Parathyroid adenoma (tissue), 2 donors: Measurements from ENCODE around the gene SLC13A5.

ENCODE experiments used
- H2AFZ ChIP-seq: fragments of 300-600 bp; sonication (generic); one replicate; pipeline ENCODE4 v1.7.0; 2017; ENCODE audit warnings: antibody characterized with exemption, mild to moderate bottlenecking
- H3K27ac ChIP-seq: fragments of 300-600 bp; sonication (generic); one replicate; pipeline ENCODE4 v1.7.0; 2017
- H3K27me3 ChIP-seq: fragments of 300-600 bp; sonication (generic); one replicate; pipeline ENCODE4 v1.7.0; 2017; ENCODE audit warnings: low read length; ENCODE audit not compliant: control insufficient read depth, insufficient read depth
- H3K36me3 ChIP-seq: fragments of 300-600 bp; sonication (generic); one replicate; pipeline ENCODE4 v1.7.0; 2017; ENCODE audit warnings: low read length; ENCODE audit not compliant: control insufficient read depth, insufficient read depth
- H3K4me1 ChIP-seq: fragments of 300-600 bp; sonication (generic); one replicate; pipeline ENCODE4 v1.7.0; 2017; ENCODE audit warnings: control low read depth
- H3K4me2 ChIP-seq: fragments of 300-600 bp; sonication (generic); one replicate; pipeline ENCODE4 v1.7.0; 2017; ENCODE audit warnings: low read length
- H3K4me3 ChIP-seq: fragments of 300-600 bp; sonication (generic); one replicate; pipeline ENCODE4 v1.7.0; 2017; ENCODE audit warnings: low read depth, low read length
- H3K79me2 ChIP-seq: fragments of 300-600 bp; sonication (generic); one replicate; pipeline ENCODE4 v1.7.0; 2017; ENCODE audit warnings: control low read depth
- H3K9ac ChIP-seq: fragments of 300-600 bp; sonication (generic); one replicate; pipeline ENCODE4 v1.7.0; 2017; ENCODE audit warnings: mild to moderate bottlenecking
- H3K9me3 ChIP-seq: fragments of 300-600 bp; sonication (generic); one replicate; pipeline ENCODE4 v1.7.0; 2017; ENCODE audit warnings: low read length; ENCODE audit not compliant: control insufficient read depth
- TF ChIP-seq, protein P1 (sequence below): fragments of 300-600 bp; sonication (generic); IDR thresholded peaks from one replicate; pipeline ENCODE4 v1.7.0; 2017; ENCODE audit warnings: antibody characterized with exemption, mild to moderate bottlenecking
- donor health status: primary hyperparathyroidism.

Gene SLC13A5

DNA sequence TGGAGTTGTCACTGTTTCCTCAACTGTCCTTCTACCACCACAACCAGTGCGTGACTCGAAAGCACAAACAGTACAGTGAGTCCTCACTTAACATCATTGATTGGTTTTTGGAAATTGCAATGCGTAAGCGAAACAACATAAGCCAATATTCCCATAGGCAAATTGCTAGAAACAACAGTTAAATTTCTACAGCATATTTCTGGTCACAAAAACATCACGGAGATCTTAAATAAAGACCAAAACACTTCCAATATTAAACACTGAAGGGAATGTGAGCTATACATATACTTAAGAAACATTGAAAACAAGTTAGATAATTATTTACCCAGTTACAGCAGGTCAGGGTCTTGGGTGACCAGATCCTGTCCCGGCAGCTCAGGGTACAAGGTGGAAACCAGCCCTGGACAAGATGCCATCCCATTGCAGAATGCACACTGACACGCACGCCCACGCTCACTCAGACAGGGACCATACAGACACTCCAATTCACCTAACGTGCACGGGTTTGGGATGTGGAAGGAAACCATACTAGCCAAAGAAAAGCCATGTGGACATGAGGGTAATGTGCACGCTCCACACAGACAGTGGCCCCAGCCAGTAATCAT is 4.7 kb downstream of the SLC13A5 start:
- H3K9ac ChIP-seq, result no peak overlapping the region
- H3K79me2 ChIP-seq, result no peaks in the 10 kb centered on the region
- H3K4me3 ChIP-seq, result no peak overlapping the region
- no peaks in the 10 kb centered on the region for H3K4me1 ChIP-seq
- H3K27me3 ChIP-seq, result no peaks in the 10 kb centered on the region
- H3K9me3 ChIP-seq, result no peaks in the 10 kb centered on the region
- TF ChIP-seq, protein P1, sequence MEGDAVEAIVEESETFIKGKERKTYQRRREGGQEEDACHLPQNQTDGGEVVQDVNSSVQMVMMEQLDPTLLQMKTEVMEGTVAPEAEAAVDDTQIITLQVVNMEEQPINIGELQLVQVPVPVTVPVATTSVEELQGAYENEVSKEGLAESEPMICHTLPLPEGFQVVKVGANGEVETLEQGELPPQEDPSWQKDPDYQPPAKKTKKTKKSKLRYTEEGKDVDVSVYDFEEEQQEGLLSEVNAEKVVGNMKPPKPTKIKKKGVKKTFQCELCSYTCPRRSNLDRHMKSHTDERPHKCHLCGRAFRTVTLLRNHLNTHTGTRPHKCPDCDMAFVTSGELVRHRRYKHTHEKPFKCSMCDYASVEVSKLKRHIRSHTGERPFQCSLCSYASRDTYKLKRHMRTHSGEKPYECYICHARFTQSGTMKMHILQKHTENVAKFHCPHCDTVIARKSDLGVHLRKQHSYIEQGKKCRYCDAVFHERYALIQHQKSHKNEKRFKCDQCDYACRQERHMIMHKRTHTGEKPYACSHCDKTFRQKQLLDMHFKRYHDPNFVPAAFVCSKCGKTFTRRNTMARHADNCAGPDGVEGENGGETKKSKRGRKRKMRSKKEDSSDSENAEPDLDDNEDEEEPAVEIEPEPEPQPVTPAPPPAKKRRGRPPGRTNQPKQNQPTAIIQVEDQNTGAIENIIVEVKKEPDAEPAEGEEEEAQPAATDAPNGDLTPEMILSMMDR, result no peak
- H3K36me3 ChIP-seq, result no peaks in the 10 kb centered on the region
- no peak overlapping the region for H3K27ac ChIP-seq
- no peak overlapping the region for H3K4me2 ChIP-seq
- no peak overlapping the region for H2AFZ ChIP-seq

DNA sequence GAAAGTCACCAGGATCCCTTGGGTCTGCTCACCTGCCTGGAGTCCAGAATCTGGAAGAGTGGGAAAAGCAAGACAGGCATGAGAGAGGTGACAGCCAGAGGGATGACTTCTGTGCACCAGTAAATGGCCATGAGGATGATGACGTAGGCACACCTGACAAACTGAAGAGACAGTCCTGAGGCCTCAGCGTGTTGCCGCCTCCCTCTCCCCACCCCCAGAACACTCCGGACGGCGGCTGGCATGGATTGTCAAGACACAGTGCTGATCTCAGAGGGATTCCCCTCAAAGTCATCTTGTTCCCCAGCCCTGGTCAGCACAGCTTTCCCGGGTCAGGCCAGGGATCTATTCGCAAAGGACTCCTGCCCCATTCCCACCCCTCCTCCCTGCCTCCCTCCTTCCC is 6.2 kb downstream of the SLC13A5 start:
- Histone ChIP-seq H3K4me3 (no peak overlapping the region), H3K79me2 (no peaks in the 10 kb centered on the region), H3K4me1 (no peaks in the 10 kb centered on the region), H3K36me3 (no peaks in the 10 kb centered on the region), H3K27me3 (no peaks in the 10 kb centered on the region), H3K4me2 (no peak overlapping the region), H2AFZ (no peak overlapping the region), H3K9ac (no peak overlapping the region), H3K27ac (no peak overlapping the region), H3K9me3 (no peaks in the 10 kb centered on the region)
- TF ChIP-seq, protein P1, result no peak

DNA sequence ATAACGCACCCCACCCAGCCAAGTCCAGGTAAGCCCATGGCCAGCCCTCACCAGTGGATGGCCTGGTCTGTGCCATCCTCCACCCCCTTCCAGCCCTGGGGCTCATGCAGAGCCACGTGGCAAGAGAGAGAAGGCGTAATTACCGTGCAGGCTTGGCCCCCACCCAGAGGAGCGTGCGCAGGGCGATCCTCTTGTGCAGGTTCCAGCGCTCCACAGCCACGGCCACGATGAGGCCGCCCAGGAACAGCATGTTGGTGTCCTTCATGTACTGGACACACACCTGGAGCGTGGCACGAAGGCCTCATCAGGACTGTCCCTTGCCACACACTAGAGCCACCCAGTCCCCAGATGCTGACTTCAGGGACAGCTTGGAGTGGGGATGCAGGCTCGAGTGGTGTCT is 6.7 kb downstream of the SLC13A5 start:
- H3K27me3 ChIP-seq, result no peaks in the 10 kb centered on the region
- no peaks in the 10 kb centered on the region for H3K79me2 ChIP-seq
- no peak overlapping the region for H2AFZ ChIP-seq
- TF ChIP-seq, protein P1, result no peak
- no peak overlapping the region for H3K4me2 ChIP-seq
- no peaks in the 10 kb centered on the region for H3K4me1 ChIP-seq
- H3K4me3 ChIP-seq, result no peak overlapping the region
- no peaks in the 10 kb centered on the region for H3K9me3 ChIP-seq
- H3K36me3 ChIP-seq, result no peaks in the 10 kb centered on the region
- H3K9ac ChIP-seq, result no peak overlapping the region
- no peak overlapping the region for H3K27ac ChIP-seq

DNA sequence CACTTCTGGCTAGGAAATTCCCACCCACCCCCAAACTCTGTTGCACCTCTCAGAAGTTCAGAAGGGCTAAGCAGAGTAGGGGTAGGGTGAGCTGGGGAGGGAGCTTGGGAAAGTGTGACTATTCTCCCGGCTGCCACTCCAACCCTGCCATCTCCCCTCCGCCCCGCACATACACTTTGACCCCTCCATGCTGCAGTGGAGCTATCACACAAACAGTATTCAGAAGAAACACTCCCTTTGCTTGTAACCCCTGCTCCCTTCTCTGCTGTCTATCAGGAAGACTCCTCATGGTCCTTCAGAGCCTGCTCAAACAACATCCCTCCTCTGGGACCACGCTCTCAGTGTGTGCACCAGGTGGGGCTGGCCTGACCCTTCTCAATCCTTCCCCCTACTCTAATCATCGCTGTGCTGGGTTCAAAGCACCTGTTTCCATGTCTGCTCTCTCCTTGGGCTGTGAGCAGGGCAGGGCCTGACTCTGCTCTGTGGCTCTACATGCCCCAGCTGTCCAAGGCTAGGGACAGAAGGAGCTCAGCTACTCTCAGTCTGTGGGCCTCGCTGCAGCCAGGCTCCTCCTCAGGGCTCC is 8.6 kb downstream of the SLC13A5 start:
- TF ChIP-seq, protein P1, result no peak
- no peak overlapping the region for H3K4me3 ChIP-seq
- H3K4me1 ChIP-seq, result no peaks in the 10 kb centered on the region
- H3K9me3 ChIP-seq, result no peaks in the 10 kb centered on the region
- H3K9ac ChIP-seq, result no peak overlapping the region
- H3K27me3 ChIP-seq, result no peaks in the 10 kb centered on the region
- H3K27ac ChIP-seq, result no peak overlapping the region
- no peak overlapping the region for H3K4me2 ChIP-seq
- no peaks in the 10 kb centered on the region for H3K79me2 ChIP-seq
- no peak overlapping the region for H2AFZ ChIP-seq
- H3K36me3 ChIP-seq, result no peaks in the 10 kb centered on the region

DNA sequence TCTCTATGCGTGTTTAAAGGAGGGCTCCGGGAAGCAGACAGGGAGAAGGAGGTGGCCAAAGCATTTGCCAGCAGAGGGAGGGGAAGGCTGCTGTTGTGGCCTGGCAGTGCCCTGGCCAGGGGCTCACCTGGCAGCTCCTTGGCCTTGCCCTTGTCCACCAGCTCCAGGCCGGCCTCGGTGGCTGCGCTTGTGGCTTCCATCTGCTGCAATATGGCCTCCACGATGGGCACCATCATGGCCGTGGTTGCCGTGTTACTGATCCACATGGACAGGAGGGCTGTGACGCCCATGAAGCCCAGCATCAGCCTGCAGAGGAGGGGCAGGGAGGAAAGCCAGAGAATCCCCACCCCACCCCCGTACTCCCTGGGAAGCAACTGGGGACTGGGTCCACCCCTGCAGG is 9.4 kb downstream of the SLC13A5 start:
- Histone ChIP-seq H3K27me3 (no peaks in the 10 kb centered on the region), H3K9ac (no peak overlapping the region), H3K4me2 (no peak overlapping the region), H3K27ac (no peak overlapping the region), H3K36me3 (no peaks in the 10 kb centered on the region), H3K79me2 (no peaks in the 10 kb centered on the region), H3K4me1 (no peaks in the 10 kb centered on the region), H3K4me3 (no peak overlapping the region), H3K9me3 (no peaks in the 10 kb centered on the region), H2AFZ (no peak overlapping the region)
- TF ChIP-seq, protein P1, result no peak
